GM19463 (cell line): ENCODE measurements around the gene CHAD.
"Not testable (repeated sequence)": the region's sequence is repeated elsewhere in the genome, so short reads cannot be mapped to it uniquely, and the experiment has no call there.

Source experiments
- ATAC-seq: cut with Tn5 transposase; IDR thresholded peaks from one replicate; pipeline ENCODE4 v1.9.1; 2021; ENCODE audit warnings: mild to moderate bottlenecking, moderate library complexity; ENCODE audit not compliant: unreplicated experiment

The CHAD gene

DNA sequence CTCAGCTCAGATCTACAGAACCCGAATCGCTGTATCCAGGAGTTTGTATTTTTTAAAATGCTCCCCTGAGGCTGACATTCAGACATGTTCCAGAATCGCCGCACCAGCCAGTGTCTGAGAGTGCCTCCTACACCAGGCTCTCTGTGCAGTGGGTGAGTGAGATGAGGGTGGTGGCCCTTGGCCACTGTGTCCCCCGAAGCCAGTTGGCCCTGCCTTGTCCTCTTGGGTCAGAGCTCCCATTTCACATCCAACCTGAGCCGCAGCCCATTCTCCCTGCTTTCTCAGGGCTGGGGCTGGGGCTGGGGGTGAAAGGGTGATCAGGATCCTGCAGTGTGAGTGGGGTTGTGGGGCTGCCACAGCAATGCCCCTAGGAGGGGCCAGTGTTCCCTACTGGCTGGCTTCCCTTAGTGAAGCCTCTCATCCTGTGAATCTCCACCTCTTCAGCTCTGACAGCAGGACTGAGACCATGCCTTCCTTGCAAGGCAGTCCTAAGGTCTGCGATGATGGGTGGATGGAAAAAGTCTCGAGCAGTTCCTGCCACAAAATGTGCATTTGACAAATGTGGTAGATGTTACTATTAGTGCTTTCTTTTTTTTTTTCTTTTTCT, 26.6 kb upstream of the CHAD start:
- ATAC-seq, result no peak

DNA sequence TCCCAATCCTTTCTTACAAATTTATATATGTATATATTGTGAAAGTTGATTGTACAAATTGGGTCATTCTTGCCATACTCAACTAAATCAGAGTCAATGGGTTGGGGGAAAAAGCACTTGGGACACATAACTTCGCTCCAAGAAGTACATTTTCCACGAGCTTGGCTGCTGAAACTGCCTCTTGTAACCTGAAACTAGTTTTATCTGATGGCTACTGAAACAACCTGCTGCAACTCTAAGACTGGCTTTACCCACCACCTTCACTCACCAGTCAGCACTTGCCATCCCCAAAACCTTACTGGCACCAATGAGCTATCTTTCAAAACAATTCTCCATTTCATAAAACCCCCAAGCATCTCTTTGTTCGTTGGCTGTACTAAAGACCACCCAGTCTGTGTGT, 25.1 kb upstream of the CHAD start:
- ATAC-seq, result no peak

DNA sequence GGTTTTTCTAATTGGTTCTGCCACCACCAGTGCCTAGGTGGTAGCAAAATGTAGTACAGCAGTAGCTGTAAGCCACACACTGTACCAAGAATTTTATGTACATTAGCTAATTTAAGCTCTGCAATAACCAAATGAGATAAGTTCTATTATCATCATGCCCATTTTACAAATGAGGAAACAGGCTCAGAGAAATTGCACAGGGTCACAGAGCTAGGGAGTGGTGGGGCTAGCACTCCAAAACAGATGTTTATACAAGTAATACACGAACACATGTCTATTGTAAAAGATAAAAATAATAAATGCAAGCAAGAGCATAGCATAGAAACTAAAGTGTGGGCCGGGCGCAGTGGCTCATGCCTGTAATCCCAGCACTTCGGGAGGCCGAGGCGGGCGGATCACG, 23.5 kb upstream of the CHAD start:
- no peak for ATAC-seq

DNA sequence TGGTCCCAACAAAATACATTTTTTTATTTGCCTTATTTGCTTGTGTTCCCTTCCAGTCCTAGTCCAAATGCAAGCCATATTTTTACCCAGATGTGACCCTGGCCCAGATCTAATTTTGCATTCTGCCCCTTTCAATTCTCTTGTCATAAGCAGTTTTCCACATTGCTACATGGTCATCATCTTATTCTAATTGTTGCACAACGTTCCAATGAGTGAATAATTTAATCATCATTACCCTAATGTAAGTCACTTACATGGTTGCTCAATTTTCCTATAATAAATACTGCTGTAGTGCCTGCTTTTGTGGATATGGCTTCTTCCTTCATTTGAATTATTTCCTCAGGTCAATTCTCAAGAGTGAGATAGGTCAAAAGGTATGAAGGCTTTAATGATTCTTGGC, 22.8 kb upstream of the CHAD start:
- no peak for ATAC-seq

DNA sequence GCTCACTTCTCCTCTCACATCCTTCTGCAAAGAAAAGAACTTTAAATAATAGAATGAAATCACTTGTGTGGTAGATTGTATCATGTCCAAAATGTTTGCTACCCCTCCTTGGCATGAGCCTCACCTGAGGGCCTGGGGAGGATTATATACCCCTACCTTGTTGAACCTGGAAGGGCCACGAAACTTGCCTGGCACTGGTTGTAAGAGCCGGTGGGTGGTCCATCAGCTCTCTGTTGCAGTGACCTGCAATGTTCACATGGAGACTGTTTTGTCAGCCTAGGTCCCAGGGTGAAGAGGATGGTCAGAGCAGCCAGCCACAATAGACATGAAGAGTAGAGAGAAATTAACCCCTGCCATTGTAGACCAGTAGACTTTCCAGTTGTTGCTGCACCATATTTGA, 20.2 kb upstream of the CHAD start:
- no peak for ATAC-seq

DNA sequence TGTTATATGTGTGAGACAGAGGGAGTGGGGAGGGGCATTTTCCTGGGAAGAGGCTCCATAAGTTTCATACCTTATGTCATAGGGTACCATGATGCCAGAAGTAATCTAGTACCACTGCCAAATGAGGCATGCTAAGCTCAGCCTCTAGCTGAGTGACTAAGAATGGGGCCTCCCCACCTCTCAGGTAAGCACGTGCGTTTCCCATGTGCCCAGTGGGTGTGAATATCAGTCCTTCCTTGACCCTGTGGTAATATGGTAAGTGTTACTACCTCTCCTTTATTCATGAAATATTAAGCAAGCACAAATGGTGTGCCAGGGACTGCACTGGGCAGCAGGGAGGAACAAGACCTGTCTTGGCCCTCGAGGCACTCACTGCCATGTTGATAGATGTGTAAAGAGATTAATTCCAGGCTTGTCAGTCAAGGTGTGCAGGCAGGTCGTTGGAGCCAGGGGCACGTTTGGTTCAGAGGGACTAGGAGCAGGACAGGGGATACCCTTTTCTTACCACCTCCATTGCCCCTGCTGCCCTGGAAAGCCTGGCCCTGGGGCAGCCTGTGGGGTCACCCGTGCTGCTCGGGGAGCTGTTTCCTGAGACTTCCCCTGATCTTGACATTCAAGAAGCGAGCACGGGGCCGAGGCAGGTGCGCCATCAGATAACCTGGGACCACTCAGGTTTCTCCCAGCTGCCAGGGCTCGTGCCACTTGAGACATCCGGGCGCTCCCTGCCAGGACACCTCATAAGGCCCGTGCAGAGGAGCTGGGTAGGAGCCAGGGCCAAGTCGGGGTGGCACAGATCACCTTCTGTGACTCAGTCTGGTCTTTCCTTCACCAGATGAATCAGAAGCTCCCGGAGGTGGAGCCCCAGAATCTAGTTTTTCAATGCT, 18.8 kb upstream of the CHAD start:
- ATAC-seq, result no peak

DNA sequence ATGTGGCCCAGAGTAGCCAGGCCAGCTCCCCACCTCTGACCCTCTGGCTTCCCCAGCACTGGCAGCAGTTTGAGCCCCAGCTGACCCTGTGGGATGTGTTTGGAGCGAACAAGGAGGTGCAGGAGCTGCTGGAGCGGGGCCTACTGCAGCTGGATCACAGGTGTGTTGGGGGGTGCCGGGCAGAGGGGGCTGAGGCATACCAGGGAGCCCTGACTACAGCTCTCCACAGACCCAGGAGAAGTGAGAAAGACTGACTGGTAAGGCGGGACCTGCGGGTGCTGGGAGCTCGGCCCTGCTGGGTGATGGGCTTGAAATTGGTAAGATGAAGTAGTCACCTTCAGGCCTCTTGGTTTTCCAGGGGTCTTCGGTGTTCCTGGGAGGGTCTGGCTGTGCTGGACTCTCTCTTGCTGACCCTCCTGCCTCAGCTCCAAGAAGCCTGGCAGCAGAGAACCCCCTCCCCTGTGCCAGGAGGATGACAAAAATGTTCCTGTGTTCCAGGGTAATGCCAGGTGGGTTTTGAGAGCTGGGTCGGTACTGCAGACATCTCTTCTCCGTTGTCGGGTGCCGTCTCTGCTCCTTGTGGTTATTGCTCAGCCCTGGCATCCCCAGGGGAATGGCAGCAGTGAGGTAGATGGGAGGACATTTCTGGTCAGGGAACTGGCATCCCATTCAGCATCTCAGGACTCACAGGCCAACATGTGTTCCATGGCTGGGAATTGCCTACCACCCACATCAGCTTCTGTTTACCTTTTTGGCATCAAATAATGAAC, 15.9 kb upstream of the CHAD start:
- no peak for ATAC-seq

DNA sequence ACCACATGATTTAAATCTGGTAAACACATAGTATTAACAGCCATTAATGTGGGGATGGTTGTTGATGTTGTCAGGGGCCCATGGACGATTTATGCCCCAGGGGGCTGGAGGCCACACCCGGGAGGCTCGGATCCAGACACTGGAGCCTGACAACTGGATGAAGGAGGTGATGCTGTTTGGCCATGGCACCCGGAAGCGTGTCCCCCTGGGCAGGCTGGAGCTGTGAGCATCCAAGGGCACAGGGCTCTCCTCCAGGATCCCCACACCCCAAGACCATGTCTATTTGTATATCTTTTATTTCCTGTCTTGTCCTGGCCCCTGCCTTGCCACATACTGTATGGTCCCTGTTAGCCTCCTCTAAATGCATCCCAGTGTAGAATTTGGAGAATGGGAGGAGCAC, 14.6 kb upstream of the CHAD start:
- ATAC-seq, result no peak

DNA sequence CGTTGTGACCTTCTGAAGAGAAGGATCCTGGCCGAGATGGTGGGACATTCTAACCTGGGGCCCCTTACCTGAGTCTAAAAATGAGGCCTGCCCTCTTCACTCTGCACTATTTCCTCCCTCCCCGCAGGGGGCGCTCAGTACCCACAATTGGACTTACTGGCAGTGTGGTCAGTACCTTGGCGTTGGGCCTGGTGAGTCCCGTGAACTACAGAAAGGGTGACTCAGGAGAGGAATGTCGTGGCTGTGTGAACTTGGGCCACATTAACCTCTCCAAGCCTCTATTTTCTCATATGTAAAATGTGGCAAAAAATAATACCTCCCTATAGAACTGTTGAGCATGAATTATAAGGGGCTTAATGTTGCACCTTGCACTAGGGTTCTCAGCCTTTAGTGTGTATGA, 13.8 kb upstream of the CHAD start:
- ATAC-seq, result no peak

DNA sequence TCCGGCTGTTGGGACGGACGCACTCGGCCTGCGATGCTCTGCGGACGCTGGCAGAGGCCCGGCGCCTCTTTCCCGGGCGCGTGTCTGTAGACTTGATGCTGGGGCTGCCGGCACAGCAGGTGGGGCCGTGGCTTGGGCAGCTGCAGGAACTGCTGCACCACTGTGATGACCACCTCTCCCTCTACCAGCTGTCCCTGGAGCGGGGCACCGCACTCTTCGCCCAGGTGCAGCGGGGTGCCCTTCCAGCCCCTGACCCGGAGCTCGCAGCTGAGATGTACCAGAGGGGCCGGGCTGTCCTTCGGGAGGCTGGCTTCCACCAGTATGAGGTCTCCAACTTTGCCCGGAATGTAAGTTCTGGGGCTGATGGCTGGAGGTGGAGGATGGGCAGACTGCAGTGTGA, 13.4 kb upstream of the CHAD start:
- no peak for ATAC-seq

DNA sequence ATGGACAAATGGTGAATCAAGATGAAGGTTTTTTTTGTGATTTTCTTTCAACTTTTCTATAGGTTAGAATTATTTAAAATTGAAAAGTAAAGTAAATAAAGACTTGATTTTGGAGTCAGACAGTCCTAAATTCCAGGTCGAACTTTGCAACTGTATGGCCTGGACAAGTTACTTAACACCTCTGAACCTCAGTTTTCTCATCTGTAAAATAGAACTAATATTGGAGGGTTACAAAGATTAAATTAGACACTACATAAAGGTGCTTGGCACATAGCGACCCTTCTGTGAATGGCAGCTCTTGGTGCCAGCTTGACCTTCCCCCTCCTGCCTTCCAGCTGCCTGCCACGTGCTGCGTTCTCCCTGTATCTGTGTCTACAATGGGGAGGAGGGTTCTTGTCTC, 13.0 kb upstream of the CHAD start:
- ATAC-seq, result no peak

DNA sequence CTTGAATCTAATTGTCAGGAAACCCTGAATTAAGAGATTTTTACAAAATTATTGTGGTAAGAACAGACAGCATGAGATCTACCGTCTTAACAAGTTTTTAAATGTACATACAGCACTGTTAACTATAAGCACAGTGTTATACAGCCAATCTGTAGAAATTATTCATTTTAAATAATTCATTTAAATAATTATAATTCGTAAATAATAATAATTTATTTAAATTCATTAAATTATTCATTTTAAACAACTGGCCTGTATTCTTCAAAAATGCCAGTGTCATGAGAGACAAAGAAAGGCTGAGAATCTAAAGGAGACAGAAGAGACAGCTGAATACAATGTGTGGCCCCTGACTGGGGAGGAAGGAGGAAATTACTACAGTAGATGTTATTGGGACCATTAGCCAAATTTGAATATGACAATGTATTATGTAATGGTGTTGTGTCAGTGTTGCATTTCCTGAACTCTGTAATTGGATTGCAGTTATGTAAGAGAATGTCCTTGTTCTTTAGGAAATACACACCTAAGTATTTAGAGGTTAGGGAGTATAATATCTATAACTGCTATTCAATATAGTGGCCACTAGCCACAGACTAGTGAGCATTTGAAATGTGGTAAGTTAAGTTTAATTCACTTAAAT, 12.3 kb upstream of the CHAD start:
- no peak for ATAC-seq

DNA sequence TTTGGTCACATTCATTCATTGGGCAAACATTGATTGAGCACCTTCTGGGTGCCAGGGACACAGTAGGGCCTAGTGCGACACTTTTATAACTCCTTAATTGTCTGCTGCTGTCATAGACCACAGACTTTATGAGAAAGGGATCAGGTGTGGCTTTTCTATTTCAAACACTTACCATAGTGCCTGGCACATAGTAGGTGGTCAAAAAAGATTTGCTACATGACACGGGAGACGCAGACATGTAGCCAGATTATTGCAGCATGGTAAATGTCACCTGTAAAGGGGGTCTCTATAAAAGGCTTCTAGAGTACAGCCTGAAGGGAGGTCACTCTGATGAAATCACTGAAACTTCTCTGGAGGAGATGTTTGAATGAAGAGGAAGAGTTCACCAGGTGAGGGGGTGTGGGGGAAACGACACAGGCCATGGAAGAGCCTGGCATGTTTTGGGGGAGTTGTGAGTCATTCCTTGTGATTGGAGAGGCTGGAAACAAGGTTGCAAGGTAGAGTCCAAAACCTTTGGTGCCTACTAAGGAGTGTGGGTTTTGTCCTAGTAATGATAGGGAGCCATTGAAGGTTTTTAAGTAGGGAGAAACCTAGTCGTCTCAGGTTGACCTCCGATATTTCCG, 11.6 kb upstream of the CHAD start:
- no peak for ATAC-seq

DNA sequence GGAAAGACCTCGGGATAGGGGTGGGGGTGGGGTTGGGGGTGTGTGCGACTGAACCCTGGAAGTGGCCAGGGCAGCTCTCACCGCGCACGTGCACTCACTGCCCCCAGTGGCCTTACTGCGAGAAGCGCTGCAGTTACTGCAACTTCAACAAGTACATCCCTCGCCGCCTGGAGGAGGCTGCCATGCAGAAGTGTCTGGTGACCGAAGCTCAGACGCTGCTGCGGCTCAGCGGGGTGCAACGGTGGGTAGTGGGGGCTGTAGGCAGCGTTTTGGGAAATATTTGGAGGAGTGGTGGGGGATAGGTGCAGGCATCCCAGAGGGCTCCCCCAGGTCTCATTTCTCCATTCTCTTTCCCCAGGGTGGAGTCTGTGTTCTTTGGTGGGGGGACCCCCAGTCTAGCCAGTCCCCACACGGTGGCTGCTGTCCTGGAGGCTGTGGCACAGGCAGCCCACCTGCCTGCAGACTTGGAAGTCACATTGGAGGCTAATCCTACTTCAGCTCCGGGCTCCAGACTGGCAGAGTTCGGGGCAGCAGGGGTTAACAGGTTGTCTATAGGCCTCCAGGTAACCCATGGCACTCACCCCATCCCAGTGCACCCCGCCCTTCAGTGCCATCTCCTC, 11.0 kb upstream of the CHAD start:
- ATAC-seq, result no peak

DNA sequence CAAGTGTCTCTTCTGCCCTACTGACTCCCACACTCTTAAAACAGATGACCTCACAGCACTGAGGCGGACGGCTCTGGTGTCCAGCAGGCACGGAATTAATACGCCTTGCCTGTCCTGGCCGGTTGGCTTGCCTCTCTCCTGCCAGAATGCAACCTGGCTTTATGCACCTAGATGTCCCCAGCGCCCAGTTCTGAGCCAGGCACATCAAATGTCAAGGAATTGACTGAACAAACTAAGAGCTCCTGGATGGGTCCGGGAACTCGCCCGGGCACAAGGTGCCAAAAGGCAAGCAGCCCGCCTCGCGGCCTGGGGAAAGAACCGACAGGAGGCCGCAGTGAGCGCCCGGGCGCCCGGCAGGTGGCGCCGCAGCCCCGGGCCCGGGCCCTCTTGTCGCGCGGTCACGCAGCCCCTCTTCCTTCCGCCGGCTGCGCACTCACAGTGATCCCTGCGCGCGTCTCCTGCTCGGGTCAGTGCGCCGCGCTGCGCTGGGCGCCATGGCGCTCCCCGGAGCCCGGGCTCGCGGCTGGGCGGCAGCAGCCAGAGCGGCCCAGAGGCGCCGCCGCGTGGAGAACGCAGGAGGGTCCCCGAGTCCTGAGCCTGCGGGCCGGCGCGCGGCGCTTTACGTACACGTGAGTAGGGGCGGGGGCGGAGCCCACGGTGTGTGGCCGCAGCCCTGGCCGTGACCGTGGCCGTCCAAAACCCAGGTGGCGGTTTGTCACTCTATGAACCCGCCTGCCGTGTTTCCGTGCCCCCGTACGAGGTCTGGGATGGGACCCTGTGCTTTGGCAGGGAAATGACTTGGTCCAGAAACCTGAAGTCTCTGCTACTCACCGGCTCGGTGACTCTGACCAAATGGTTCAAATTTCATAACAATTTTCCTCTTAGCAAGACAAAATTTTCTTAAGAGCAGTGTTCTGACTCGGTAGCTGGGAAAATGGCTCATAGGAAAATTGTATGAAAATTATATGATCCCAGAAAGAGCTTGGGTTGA, 10.0 kb upstream of the CHAD start, which contains the start of gene RSAD1:
Gene RSAD1, plus strand, starts transcription at position 470 of the 991 bp plus-strand sequence. Its CDS starts 25 bp downstream, at position 495.
- ATAC-seq, result peak; percentile 85

DNA sequence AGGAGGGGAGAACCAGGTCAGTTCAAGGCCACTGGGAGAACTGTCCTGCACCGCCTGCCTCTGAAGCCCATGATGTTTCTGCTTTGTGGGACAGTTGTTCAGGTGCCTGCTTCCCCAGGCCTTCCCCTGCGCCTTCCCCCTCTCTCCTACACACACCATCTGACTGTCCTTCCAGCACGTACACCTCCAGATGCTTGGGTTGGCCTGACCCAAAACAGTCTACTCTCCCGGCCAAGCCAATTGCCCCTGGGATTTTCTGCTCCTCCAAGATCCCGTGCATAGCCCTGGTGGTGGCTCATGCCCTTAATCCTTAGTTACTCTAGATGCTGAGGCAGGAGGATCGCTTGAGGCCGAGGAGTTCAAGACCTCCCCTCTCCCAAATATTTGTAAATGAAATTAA, 9.3 kb upstream of the CHAD start:
- ATAC-seq, result no peak

DNA sequence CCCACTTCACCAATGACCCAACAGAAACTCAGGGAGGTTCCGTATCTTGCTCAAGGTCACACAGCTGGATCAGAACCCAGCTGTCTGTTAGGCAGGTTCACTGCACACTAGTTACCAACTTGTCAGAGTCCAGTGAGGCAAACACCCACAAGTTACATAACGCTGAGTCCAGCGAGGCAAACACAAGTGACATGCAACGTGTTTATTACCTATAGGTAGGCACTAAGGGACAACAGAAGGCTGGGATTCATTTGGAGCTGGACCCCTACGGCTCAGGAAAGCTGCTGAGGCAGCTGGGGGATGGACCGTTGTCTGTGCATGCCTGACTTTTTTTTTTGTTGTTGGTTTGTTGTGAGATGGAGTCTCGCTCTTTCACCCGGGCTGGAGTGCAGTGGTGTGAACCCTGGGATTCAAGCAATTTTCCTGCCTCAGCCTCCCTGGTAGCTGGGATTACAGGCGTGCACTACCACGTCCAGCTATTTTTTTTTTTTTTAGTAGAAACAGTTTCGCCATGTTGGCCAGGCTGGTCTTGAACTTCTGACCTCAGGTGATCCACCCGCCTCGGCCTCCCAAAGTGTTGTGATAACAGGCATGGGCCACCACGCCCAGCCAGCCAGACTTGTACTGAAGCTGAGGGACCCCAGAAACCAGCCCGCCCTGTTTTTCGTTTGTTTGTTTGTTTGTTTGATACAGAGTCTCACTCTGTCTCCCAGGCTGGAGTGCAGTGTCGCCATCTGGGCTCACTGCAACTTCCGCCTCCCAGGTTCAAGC, 8.1 kb upstream of the CHAD start:
- no peak for ATAC-seq

DNA sequence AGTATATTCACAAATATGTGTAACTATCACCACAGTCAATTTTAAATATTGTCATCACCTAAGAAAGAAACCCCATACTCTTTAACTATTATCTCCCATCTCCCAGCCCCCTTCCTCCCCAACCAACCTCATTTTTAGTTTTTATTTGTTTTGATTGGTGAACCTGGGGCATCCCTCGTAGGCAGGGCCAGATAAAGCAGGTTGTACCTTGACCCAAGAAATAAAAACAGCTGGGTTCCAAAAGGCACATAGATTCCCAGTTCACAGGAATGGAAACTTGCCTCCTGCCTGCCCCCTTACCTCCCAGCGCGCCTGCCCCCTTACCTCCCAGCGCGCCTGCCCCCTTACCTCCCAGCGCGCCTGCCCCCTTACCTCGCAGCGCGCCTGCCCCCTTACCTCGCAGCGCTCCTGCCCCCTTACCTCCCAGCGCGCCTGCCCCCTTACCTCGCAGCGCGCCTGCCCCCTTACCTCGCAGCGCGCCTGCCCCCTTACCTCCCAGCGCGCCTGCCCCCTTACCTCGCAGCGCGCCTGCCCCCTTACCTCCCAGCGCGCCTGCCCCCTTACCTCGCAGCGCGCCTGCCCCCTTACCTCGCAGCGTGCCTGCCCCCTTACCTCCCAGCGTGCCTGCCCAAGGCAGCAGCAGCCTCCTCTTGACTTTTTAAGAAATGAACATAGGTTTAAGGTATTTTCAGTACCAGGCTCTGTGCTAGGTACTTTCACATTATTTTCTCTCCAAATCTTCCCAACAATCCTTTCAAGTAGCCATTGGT, 7.3 kb upstream of the CHAD start:
- ATAC-seq, result not testable (repeated sequence)
